GM18867 (cell line): Measurements from ENCODE around the gene RDH13.
A peak's percentile ranks its signal among the peaks of the same experiment; 100 is the strongest.

Experiments
- ATAC-seq: cut with Tn5 transposase; IDR thresholded peaks from one replicate; pipeline ENCODE4 v1.9.1; 2021; ENCODE audit warnings: mild to moderate bottlenecking, moderate library complexity; ENCODE audit not compliant: unreplicated experiment

Gene RDH13

GRCh38 chr19:55092423-55093318 is 29.7 kb upstream of the RDH13 start:
- ATAC-seq, result no peak

GRCh38 chr19:55091955-55092354 is 29.0 kb upstream of the RDH13 start:
- no peak for ATAC-seq

GRCh38 chr19:55091126-55091910 is 28.4 kb upstream of the RDH13 start:
- no peak for ATAC-seq

- no peak for ATAC-seq
These were observed 27.6 kb upstream of the RDH13 start for GRCh38 chr19:55090564-55090963.

- ATAC-seq, result no peak
These were observed 26.5 kb upstream of the RDH13 start for GRCh38 chr19:55089342-55089944.

- no peak for ATAC-seq
These were observed 25.8 kb upstream of the RDH13 start for GRCh38 chr19:55088543-55089341.

GRCh38 chr19:55088021-55088451 is 25.1 kb upstream of the RDH13 start:
- ATAC-seq, result no peak

GRCh38 chr19:55087542-55087901 is 24.6 kb upstream of the RDH13 start:
- no peak for ATAC-seq

- no peak for ATAC-seq
These were observed 24.0 kb upstream of the RDH13 start for GRCh38 chr19:55086730-55087541.

- no peak for ATAC-seq
These were observed 23.2 kb upstream of the RDH13 start for GRCh38 chr19:55085923-55086715.

GRCh38 chr19:55084416-55084815 is 21.5 kb upstream of the RDH13 start:
- ATAC-seq, result no peak

- no peak for ATAC-seq
These were observed 20.3 kb upstream of the RDH13 start for GRCh38 chr19:55083004-55083850.

- ATAC-seq, result no peak
These were observed 19.3 kb upstream of the RDH13 start for GRCh38 chr19:55082020-55082851.

- ATAC-seq, result no peak
These were observed 18.7 kb upstream of the RDH13 start for GRCh38 chr19:55081770-55082019.

- ATAC-seq, result peak; percentile 61
These were observed 18.2 kb upstream of the RDH13 start for GRCh38 chr19:55080968-55081769.

- ATAC-seq, result peak; percentile 43
These were observed 17.4 kb upstream of the RDH13 start for GRCh38 chr19:55080121-55080967.
